ENCODE measurements around the gene SLAIN2. TPM values are rescaled to one million over a fixed set of nuclear protein-coding genes. Genes with fewer than 3 reads are reported as not detected.

Gene SLAIN2
- total RNA-seq, 1 experiment from 2014 or later, result 64.6 TPM

GRCh38 chr4:48380583-48381167, 39.3 kb downstream of the SLAIN2 start:
- H3K9me3 ChIP-seq (ENCODE audit: low read length), result no peaks in the 10 kb centered on the region
- peak overlapping the region; percentile 40 for H3K4me2 ChIP-seq (ENCODE audit: low read depth, low read length, poor library complexity, severe bottlenecking)
- H3K79me2 ChIP-seq (ENCODE audit: low read length), result peaks cover 59% of the 10 kb centered on the region
- no peak overlapping the region for H3K9ac ChIP-seq (ENCODE audit: low read length)
- H3K27me3 ChIP-seq (ENCODE audit: low read length), result no peaks in the 10 kb centered on the region
- H3K4me1 ChIP-seq (ENCODE audit: low read length), result peaks cover 19% of the 10 kb centered on the region
- no peak overlapping the region for H2AFZ ChIP-seq (ENCODE audit: low read length)
- no peak overlapping the region for H3K4me3 ChIP-seq (ENCODE audit: low read length)
- H4K20me1 ChIP-seq (ENCODE audit: insufficient read depth, low read depth, low read length), result no peaks in the 10 kb centered on the region
- peaks cover 16% of the 10 kb centered on the region; the same call in 1 of the 2 replicates for H3K36me3 ChIP-seq (ENCODE audit: insufficient read depth, low read length)
- no peak for DNase-seq
- no peaks in the 10 kb centered on the region for H3K9me2 ChIP-seq (replicated peaks; ENCODE audit: insufficient read depth, low read length)
- peak overlapping the region; percentile 23; the same call in 1 of the 2 replicates for H3K27ac ChIP-seq (ENCODE audit: low read length)

- H3K9me2 ChIP-seq (replicated peaks; ENCODE audit: insufficient read depth, low read length), result no peaks in the 10 kb centered on the region
- no peaks in the 10 kb centered on the region for H3K27me3 ChIP-seq (ENCODE audit: low read length)
- peaks cover 19% of the 10 kb centered on the region; the same call in 1 of the 2 replicates for H3K36me3 ChIP-seq (ENCODE audit: insufficient read depth, low read length)
- H3K9ac ChIP-seq (ENCODE audit: low read length), result no peak overlapping the region
- peaks cover 10% of the 10 kb centered on the region for H3K4me1 ChIP-seq (ENCODE audit: low read length)
- no peak overlapping the region for H3K4me2 ChIP-seq (ENCODE audit: low read depth, low read length, poor library complexity, severe bottlenecking)
- peaks cover 17% of the 10 kb centered on the region for H3K79me2 ChIP-seq (ENCODE audit: low read length)
- H4K20me1 ChIP-seq (ENCODE audit: insufficient read depth, low read depth, low read length), result no peaks in the 10 kb centered on the region
- H3K9me3 ChIP-seq (ENCODE audit: low read length), result no peaks in the 10 kb centered on the region
- H3K27ac ChIP-seq (ENCODE audit: low read length), result no peak overlapping the region
- no peak overlapping the region for H2AFZ ChIP-seq (ENCODE audit: low read length)
- no peak for DNase-seq
- no peak overlapping the region for H3K4me3 ChIP-seq (ENCODE audit: low read length)
Observed at GRCh38 chr4:48388525-48389154, 47.3 kb downstream of the SLAIN2 start.

DNA sequence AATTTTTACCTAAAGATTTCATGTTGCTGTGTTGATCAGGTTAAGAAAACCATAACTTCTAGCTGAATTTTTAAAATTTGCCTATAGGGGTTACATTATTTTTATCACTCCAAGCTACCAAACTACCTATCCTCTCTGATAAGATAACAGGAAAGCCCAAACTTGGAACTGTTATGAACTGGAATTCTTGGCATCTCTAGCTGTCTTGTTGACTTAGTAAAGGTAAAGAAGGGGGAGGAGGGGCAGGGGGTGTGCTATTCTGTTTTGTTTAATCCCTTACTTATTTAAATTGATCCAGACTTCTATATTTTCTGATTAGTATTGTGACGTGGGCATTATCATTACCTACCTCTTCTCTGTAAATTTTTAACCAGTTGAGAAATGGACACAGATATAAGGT, 54.7 kb downstream of the SLAIN2 start:
- Histone ChIP-seq H3K27ac (ENCODE audit: low read length) (no peak overlapping the region), H3K9me2 (replicated peaks; ENCODE audit: insufficient read depth, low read length) (no peaks in the 10 kb centered on the region), H3K79me2 (ENCODE audit: low read length) (peaks cover 23% of the 10 kb centered on the region), H3K36me3 (ENCODE audit: insufficient read depth, low read length) (peaks cover 13% of the 10 kb centered on the region; the same call in 1 of the 2 replicates), H3K9ac (ENCODE audit: low read length) (no peak overlapping the region), H2AFZ (ENCODE audit: low read length) (no peak overlapping the region), H4K20me1 (ENCODE audit: insufficient read depth, low read depth, low read length) (no peaks in the 10 kb centered on the region), H3K9me3 (ENCODE audit: low read length) (no peaks in the 10 kb centered on the region), H3K4me2 (ENCODE audit: low read depth, low read length, poor library complexity, severe bottlenecking) (no peak overlapping the region), H3K27me3 (ENCODE audit: low read length) (no peaks in the 10 kb centered on the region), H3K4me3 (ENCODE audit: low read length) (no peak overlapping the region), H3K4me1 (ENCODE audit: low read length) (peaks cover 10% of the 10 kb centered on the region)
- DNase-seq, result no peak

DNA sequence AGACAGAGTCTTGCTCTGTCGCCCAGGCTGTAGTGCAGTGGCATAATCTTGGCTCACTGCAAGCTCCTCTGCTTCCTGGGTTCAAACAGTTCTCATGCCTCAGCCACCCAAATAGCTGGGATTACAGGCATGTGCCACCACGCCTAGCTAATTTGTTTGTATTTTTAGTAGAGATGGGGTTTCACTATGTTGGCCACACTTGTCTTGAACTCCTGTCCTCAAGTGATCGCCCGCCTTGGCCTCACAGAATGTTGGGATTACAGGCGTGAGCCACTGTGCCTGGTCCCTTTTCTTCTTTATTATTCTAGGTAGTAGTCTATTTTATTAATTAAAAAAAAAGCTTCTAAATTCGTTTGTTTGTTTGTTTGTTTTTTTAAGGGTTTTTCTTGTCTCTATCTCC, 59.1 kb downstream of the SLAIN2 start:
- H3K4me2 ChIP-seq (ENCODE audit: low read depth, low read length, poor library complexity, severe bottlenecking), result no peak overlapping the region
- peaks cover 13% of the 10 kb centered on the region; the same call in 1 of the 2 replicates for H3K36me3 ChIP-seq (ENCODE audit: insufficient read depth, low read length)
- H3K27me3 ChIP-seq (ENCODE audit: low read length), result no peaks in the 10 kb centered on the region
- H3K9ac ChIP-seq (ENCODE audit: low read length), result no peak overlapping the region
- H3K4me1 ChIP-seq (ENCODE audit: low read length), result no peaks in the 10 kb centered on the region
- no peaks in the 10 kb centered on the region for H3K9me3 ChIP-seq (ENCODE audit: low read length)
- no peaks in the 10 kb centered on the region for H3K9me2 ChIP-seq (replicated peaks; ENCODE audit: insufficient read depth, low read length)
- H3K79me2 ChIP-seq (ENCODE audit: low read length), result peaks cover 39% of the 10 kb centered on the region
- no peak overlapping the region for H2AFZ ChIP-seq (ENCODE audit: low read length)
- H3K27ac ChIP-seq (ENCODE audit: low read length), result no peak overlapping the region
- no peaks in the 10 kb centered on the region for H4K20me1 ChIP-seq (ENCODE audit: insufficient read depth, low read depth, low read length)
- H3K4me3 ChIP-seq (ENCODE audit: low read length), result no peak overlapping the region
- DNase-seq, result no peak

DNA sequence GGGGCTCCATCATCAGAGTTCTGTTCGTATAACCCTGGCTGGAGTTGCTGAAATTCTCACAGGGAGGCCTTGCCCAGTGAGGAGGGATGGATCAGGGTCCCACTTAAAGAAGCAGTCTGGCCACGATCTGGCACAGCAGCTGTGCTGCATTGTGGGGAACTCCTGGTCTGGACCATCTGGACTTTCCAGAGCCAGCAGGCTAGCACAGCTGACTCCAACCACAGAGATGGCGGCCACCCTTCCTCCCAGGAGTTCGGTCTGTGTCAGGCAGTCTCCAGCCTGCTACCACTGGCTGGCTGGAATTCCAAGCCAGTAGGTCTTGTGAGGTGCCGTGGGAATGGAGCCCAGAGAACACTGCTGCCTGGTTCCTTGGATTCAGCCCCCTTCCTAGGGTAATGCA, 62.0 kb downstream of the SLAIN2 start:
- Histone ChIP-seq H3K36me3 (ENCODE audit: insufficient read depth, low read length) (no peaks in the 10 kb centered on the region), H3K9me2 (replicated peaks; ENCODE audit: insufficient read depth, low read length) (no peaks in the 10 kb centered on the region), H2AFZ (ENCODE audit: low read length) (no peak overlapping the region), H4K20me1 (ENCODE audit: insufficient read depth, low read depth, low read length) (no peaks in the 10 kb centered on the region), H3K4me3 (ENCODE audit: low read length) (no peak overlapping the region), H3K9me3 (ENCODE audit: low read length) (no peaks in the 10 kb centered on the region), H3K27me3 (ENCODE audit: low read length) (no peaks in the 10 kb centered on the region), H3K4me1 (ENCODE audit: low read length) (no peaks in the 10 kb centered on the region), H3K4me2 (ENCODE audit: low read depth, low read length, poor library complexity, severe bottlenecking) (no peak overlapping the region), H3K9ac (ENCODE audit: low read length) (no peak overlapping the region), H3K27ac (ENCODE audit: low read length) (no peak overlapping the region), H3K79me2 (ENCODE audit: low read length) (peaks cover 48% of the 10 kb centered on the region)
- DNase-seq, result no peak

- no peak for DNase-seq
- Histone ChIP-seq H3K79me2 (ENCODE audit: low read length) (peaks cover 48% of the 10 kb centered on the region), H3K4me2 (ENCODE audit: low read depth, low read length, poor library complexity, severe bottlenecking) (no peak overlapping the region), H3K4me3 (ENCODE audit: low read length) (no peak overlapping the region), H4K20me1 (ENCODE audit: insufficient read depth, low read depth, low read length) (no peaks in the 10 kb centered on the region), H3K36me3 (ENCODE audit: insufficient read depth, low read length) (no peaks in the 10 kb centered on the region), H3K27me3 (ENCODE audit: low read length) (no peaks in the 10 kb centered on the region), H3K9ac (ENCODE audit: low read length) (no peak overlapping the region), H3K9me2 (replicated peaks; ENCODE audit: insufficient read depth, low read length) (no peaks in the 10 kb centered on the region), H3K27ac (ENCODE audit: low read length) (no peak overlapping the region), H3K4me1 (ENCODE audit: low read length) (no peaks in the 10 kb centered on the region), H2AFZ (ENCODE audit: low read length) (no peak overlapping the region), H3K9me3 (ENCODE audit: low read length) (no peaks in the 10 kb centered on the region)
Observed at GRCh38 chr4:48403779-48404178, 62.5 kb downstream of the SLAIN2 start.

- DNase-seq, result no peak
- no peaks in the 10 kb centered on the region for H3K36me3 ChIP-seq (ENCODE audit: insufficient read depth, low read length)
- no peak overlapping the region for H3K9ac ChIP-seq (ENCODE audit: low read length)
- H3K4me3 ChIP-seq (ENCODE audit: low read length), result no peak overlapping the region
- H3K79me2 ChIP-seq (ENCODE audit: low read length), result peaks cover 41% of the 10 kb centered on the region
- H3K4me2 ChIP-seq (ENCODE audit: low read depth, low read length, poor library complexity, severe bottlenecking), result no peak overlapping the region
- no peak overlapping the region for H3K27ac ChIP-seq (ENCODE audit: low read length)
- H3K4me1 ChIP-seq (ENCODE audit: low read length), result no peaks in the 10 kb centered on the region
- H3K27me3 ChIP-seq (ENCODE audit: low read length), result no peaks in the 10 kb centered on the region
- H2AFZ ChIP-seq (ENCODE audit: low read length), result no peak overlapping the region
- H3K9me2 ChIP-seq (replicated peaks; ENCODE audit: insufficient read depth, low read length), result no peaks in the 10 kb centered on the region
- no peaks in the 10 kb centered on the region for H3K9me3 ChIP-seq (ENCODE audit: low read length)
- no peaks in the 10 kb centered on the region for H4K20me1 ChIP-seq (ENCODE audit: insufficient read depth, low read depth, low read length)
Observed at GRCh38 chr4:48405924-48406323, 64.6 kb downstream of the SLAIN2 start.

DNA sequence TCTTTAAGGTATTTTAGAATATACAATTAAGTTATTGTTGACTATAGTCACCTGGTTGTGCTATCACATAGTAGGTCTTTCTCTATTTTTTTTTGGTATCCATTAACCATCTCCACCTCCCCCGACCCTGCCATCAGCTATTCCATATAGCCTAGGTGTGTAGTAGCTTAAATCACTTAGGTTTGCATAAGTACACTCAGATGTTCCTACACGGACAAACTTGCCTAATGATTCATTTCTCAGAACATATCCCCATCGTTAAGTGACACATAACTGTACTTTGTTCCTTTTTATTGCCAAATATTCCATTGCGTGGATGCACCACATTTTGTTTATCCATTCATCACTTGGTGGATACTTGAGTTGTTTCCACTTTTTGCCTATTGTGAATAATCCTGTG, 67.9 kb downstream of the SLAIN2 start:
- Histone ChIP-seq H3K4me2 (ENCODE audit: low read depth, low read length, poor library complexity, severe bottlenecking) (no peak overlapping the region), H3K27ac (ENCODE audit: low read length) (no peak overlapping the region), H3K9me3 (ENCODE audit: low read length) (no peaks in the 10 kb centered on the region), H3K79me2 (ENCODE audit: low read length) (peaks cover 54% of the 10 kb centered on the region), H2AFZ (ENCODE audit: low read length) (no peak overlapping the region), H3K4me1 (ENCODE audit: low read length) (no peaks in the 10 kb centered on the region), H4K20me1 (ENCODE audit: insufficient read depth, low read depth, low read length) (no peaks in the 10 kb centered on the region), H3K4me3 (ENCODE audit: low read length) (no peak overlapping the region), H3K9me2 (replicated peaks; ENCODE audit: insufficient read depth, low read length) (no peaks in the 10 kb centered on the region), H3K27me3 (ENCODE audit: low read length) (no peaks in the 10 kb centered on the region), H3K36me3 (ENCODE audit: insufficient read depth, low read length) (no peaks in the 10 kb centered on the region), H3K9ac (ENCODE audit: low read length) (no peak overlapping the region)
- DNase-seq, result no peak

Data from Karpas-422 (cell line).